GM12878 (cell line): Measurements from ENCODE around the gene PDCD10. TPM values are rescaled to one million over a fixed set of nuclear protein-coding genes. Genes with fewer than 3 reads are reported as not detected.
A peak's percentile ranks its signal among the peaks of the same experiment; 100 is the strongest.

Experiments used
- ATAC-seq: fragments of 200-7000 bp; cut with Tn5 transposase; 3 replicates; pipeline ENCODE4 v1.9.1; 2020; ENCODE audit warnings: mild to moderate bottlenecking, moderate library complexity
- BruUV-seq: library from RNA; stranded (reverse); fragments of 400-500 nt; replicated peaks from 2 replicates; lab custom pipeline; 2021; lab: Mats Ljungman, UMichigan
- CTCF ChIA-PET: fragments of 300-600 bp; sonication (Branson Sonifier 250); formaldehyde crosslinking; extraction: SDS; loops from one replicate; lab custom pipeline; 2021; ENCODE audit warnings: inconsistent platforms; lab: Yijun Ruan, JAX
- POLR2A ChIA-PET: fragments of 350-600 bp; formaldehyde crosslinking; extraction: SDS; loops from one replicate; lab custom pipeline; 2021; ENCODE audit warnings: inconsistent platforms; lab: Charles Lee
- RAD21 ChIA-PET: fragments of 300-600 bp; sonication (Branson Sonifier 250); formaldehyde crosslinking; loops from one replicate; lab custom pipeline; 2023; ENCODE audit warnings: antibody characterized with exemption; ENCODE audit not compliant: unreplicated experiment; lab: Charles Lee
- SMC1A ChIA-PET: fragments of 300-600 bp; sonication (Branson Sonifier 250); formaldehyde crosslinking; loops from one replicate; lab custom pipeline; 2023; ENCODE audit not compliant: unreplicated experiment, uncharacterized antibody; lab: Charles Lee
- DNase-seq: peaks from one replicate; pipeline ENCODE4 v3.0.0-alpha.2; 2011; ENCODE audit warnings: low read depth, low spot score
- FAIRE-seq: peaks from 3 replicates; lab custom pipeline; 2011; peaks lifted over from hg19 to GRCh38; lab: Jason Lieb, UNC
- H2AFZ ChIP-seq: 2 replicates; pipeline ENCODE4 v1.6.0; 2011; ENCODE audit warnings: low read depth, low read length, control low read depth; ENCODE audit not compliant: control insufficient read depth
- H3K27ac ChIP-seq: 2 replicates; pipeline ENCODE4 v1.5.1; 2011; ENCODE audit warnings: control low read depth; ENCODE audit not compliant: control insufficient read depth, insufficient read depth
- H3K27me3 ChIP-seq, 2 experiments: replicated peaks in 1 of 2; 2 replicates each; pipeline versions ENCODE4 v1.6.0 to v1.6.1; 2011; ENCODE audit warnings: low read length in 1 of 2; ENCODE audit not compliant: control insufficient read depth in 2 of 2, insufficient read depth in 2 of 2
- H3K36me3 ChIP-seq, 2 experiments: 2 replicates each; pipeline ENCODE4 v1.5.1; 2011; ENCODE audit warnings: low read length in 1 of 2; ENCODE audit not compliant: control insufficient read depth in 2 of 2, insufficient read depth in 2 of 2
- H3K4me1 ChIP-seq: 2 replicates; pipeline ENCODE4 v1.6.1; 2011; ENCODE audit warnings: mild to moderate bottlenecking, low read length, moderate library complexity, mixed read lengths; ENCODE audit not compliant: control insufficient read depth, insufficient read depth
- H3K4me2 ChIP-seq: 2 replicates; pipeline ENCODE4 v1.6.0; 2011; ENCODE audit warnings: control low read depth; ENCODE audit not compliant: control insufficient read depth, insufficient read depth
- H3K4me3 ChIP-seq: fragments of 200-600 bp; sonication (generic); 2 replicates; pipeline ENCODE4 v1.5.1; 2016
- H3K79me2 ChIP-seq: 2 replicates; pipeline ENCODE4 v1.6.0; 2011; ENCODE audit warnings: low read length; ENCODE audit not compliant: control insufficient read depth, insufficient read depth
- H3K9ac ChIP-seq: 2 replicates; pipeline ENCODE4 v1.8.0; 2011; ENCODE audit warnings: low read length, control low read depth, mixed read lengths; ENCODE audit not compliant: control insufficient read depth, insufficient read depth
- H3K9me3 ChIP-seq: replicated peaks from 3 replicates; pipeline ENCODE4 v1.5.1; 2011; ENCODE audit warnings: mild to moderate bottlenecking, low read length; ENCODE audit not compliant: control insufficient read depth, insufficient read depth
- H4K20me1 ChIP-seq: 2 replicates; pipeline ENCODE4 v1.6.0; 2011; ENCODE audit not compliant: control insufficient read depth, insufficient read depth
- IKZF1 ChIP-seq: fragments of 450-650 bp; conservative IDR thresholded peaks from 2 replicates; pipeline ENCODE4 v1.6.1; 2017; ENCODE audit warnings: antibody characterized with exemption, mild to moderate bottlenecking
- IKZF2 ChIP-seq, 2 experiments: fragments of 450-650 bp; IDR thresholded peaks; 2 replicates each; pipeline ENCODE4 v1.6.1; 2017; ENCODE audit warnings: mild to moderate bottlenecking in 2 of 2, moderate library complexity in 2 of 2
- POU2F2 ChIP-seq: IDR thresholded peaks from 3 replicates; pipeline ENCODE4 v1.6.1; 2011; ENCODE audit warnings: low read depth, mild to moderate bottlenecking, low read length, borderline replicate concordance
- RAD51 ChIP-seq: fragments of 450-650 bp; IDR thresholded peaks from 2 replicates; pipeline ENCODE4 v1.6.1; 2016; ENCODE audit warnings: moderate library complexity, mild to moderate bottlenecking, inconsistent platforms
- SP1 ChIP-seq: IDR thresholded peaks from one replicate; pipeline ENCODE4 v1.6.1; 2011; ENCODE audit warnings: low read depth, low read length
- SPI1 ChIP-seq: IDR thresholded peaks from 2 replicates; pipeline ENCODE4 v1.6.1; 2011; ENCODE audit warnings: low read depth, mild to moderate bottlenecking, low read length, moderate library complexity, borderline replicate concordance; ENCODE audit not compliant: insufficient read depth
- SREBF1 ChIP-seq: IDR thresholded peaks from 2 replicates; pipeline ENCODE4 v1.6.1; 2012; ENCODE audit warnings: mild to moderate bottlenecking, low read length
- TCF3 ChIP-seq: IDR thresholded peaks from 2 replicates; pipeline ENCODE4 v1.6.1; 2012; ENCODE audit warnings: low read depth, mild to moderate bottlenecking, low read length, borderline replicate concordance; ENCODE audit not compliant: insufficient read depth
- ZBED1 ChIP-seq: IDR thresholded peaks from 2 replicates; pipeline ENCODE4 v1.6.1; 2016; ENCODE audit warnings: borderline replicate concordance
- in situ Hi-C: fragments of 300-500 bp; cut with MboI; formaldehyde crosslinking; loops from 9 replicates; pipeline ENCODE4 v1.14.3; 2018; ENCODE audit warnings: mixed read lengths
- intact Hi-C: fragments of 100-400 bp; cut with micrococcal nuclease; formaldehyde crosslinking; loops from one replicate; pipeline ENCODE4 v1.14.2; 2022; ENCODE audit not compliant: unreplicated experiment
- polyA plus RNA-seq, 11 experiments: library from polyadenylated mRNA; depleted of rRNA in 4 of 11; unstranded in 6 of 11; stranded (reverse) in 5 of 11; fragments of >200 nt; fragmentation: Nextera tagmentation in 4 of 11; fragmentation: Illumina TruSeq in 1 of 11; extraction: Ambion mirVana in 4 of 11; extraction: Trizol in 1 of 11; gene quantifications; 1 replicate in 1 of 11; 2 replicates in 10 of 11; pipeline versions ENCODE4 v1.2.1 to v1.2.3, GENCODE V29; 2011 to 2016; ENCODE audit warnings: inconsistent platforms in 2 of 11, missing spikeins in 2 of 11, low read depth in 1 of 11
- total RNA-seq, 4 experiments: library from RNA; depleted of rRNA in 3 of 4; stranded (reverse); fragments of >200 nt in 3 of 4; fragmentation: Illumina TruSeq in 1 of 4; extraction: Trizol in 1 of 4; gene quantifications; 2 replicates each; pipeline versions ENCODE4 v1.2.1 to v1.2.3, GENCODE V29; 2013 to 2021
- TF ChIP-seq, protein P1 (sequence below): fragments of 450-650 bp; IDR thresholded peaks from 2 replicates; pipeline ENCODE4 v1.6.1; 2017; ENCODE audit warnings: mild to moderate bottlenecking, moderate library complexity
- TF ChIP-seq, protein P2 (sequence below): fragments of 450-650 bp; IDR thresholded peaks from 2 replicates; pipeline ENCODE4 v1.6.1; 2017; ENCODE audit warnings: mild to moderate bottlenecking
- TF ChIP-seq, protein P3 (sequence below): fragments of 450-650 bp; IDR thresholded peaks from 2 replicates; pipeline ENCODE4 v1.6.1; 2017; ENCODE audit warnings: low read depth, mild to moderate bottlenecking, moderate library complexity

The PDCD10 gene
- total and polyA plus RNA-seq, 10 of the 15 experiments (the other 5 are each of a cell fraction or from before 2014, with no cell fraction given), result 64.1 to 247 (median 125) TPM

GRCh38 chr3:167761302-167761701 is 26.6 kb upstream of the PDCD10 start (continued):
- TF ChIP-seq, protein P1, sequence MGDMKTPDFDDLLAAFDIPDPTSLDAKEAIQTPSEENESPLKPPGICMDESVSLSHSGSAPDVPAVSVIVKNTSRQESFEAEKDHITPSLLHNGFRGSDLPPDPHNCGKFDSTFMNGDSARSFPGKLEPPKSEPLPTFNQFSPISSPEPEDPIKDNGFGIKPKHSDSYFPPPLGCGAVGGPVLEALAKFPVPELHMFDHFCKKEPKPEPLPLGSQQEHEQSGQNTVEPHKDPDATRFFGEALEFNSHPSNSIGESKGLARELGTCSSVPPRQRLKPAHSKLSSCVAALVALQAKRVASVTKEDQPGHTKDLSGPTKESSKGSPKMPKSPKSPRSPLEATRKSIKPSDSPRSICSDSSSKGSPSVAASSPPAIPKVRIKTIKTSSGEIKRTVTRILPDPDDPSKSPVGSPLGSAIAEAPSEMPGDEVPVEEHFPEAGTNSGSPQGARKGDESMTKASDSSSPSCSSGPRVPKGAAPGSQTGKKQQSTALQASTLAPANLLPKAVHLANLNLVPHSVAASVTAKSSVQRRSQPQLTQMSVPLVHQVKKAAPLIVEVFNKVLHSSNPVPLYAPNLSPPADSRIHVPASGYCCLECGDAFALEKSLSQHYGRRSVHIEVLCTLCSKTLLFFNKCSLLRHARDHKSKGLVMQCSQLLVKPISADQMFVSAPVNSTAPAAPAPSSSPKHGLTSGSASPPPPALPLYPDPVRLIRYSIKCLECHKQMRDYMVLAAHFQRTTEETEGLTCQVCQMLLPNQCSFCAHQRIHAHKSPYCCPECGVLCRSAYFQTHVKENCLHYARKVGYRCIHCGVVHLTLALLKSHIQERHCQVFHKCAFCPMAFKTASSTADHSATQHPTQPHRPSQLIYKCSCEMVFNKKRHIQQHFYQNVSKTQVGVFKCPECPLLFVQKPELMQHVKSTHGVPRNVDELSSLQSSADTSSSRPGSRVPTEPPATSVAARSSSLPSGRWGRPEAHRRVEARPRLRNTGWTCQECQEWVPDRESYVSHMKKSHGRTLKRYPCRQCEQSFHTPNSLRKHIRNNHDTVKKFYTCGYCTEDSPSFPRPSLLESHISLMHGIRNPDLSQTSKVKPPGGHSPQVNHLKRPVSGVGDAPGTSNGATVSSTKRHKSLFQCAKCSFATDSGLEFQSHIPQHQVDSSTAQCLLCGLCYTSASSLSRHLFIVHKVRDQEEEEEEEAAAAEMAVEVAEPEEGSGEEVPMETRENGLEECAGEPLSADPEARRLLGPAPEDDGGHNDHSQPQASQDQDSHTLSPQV, result no peak
- no peak for TF ChIP-seq ZBED1

DNA sequence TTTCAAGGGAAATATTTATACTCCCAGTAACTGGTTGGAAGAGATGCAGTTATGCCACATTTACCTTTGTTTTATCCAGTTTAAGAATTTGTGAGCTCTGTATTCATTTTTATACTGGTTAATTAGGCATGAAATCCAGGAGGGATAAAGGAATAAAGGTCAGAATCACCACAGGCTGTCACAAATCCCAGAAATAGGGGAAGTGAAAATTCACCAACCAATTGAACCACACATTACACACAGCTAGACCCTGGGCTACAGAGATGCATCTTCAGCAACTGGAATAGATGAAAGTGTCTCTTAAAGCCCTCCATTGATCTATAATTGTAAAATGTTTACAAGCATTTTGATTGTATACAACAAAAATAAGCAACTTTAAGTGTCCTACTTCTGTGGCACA is 19.4 kb upstream of the PDCD10 start:
- no TSS peak for BruUV-seq
- ChIA-PET SMC1A (interaction anchor here (0.7 to 3.1 kb wide), 6 partner anchors 11 to 63 kb away, joined by 3 to 19 read pairs (median 4); partner anchors contain the start of gene SERPINI1), RAD21 (no interaction called here), POLR2A (interaction anchor here (1.3 kb wide), 1 partner anchor 19 kb away, joined by 5 read pairs; the partner anchor contains the start of gene SERPINI1), CTCF (interaction anchor here (0.5 to 1.6 kb wide), 2 partner anchors 8 to 13 kb away, joined by 4 to 7 read pairs; no protein-coding TSS in a partner anchor)
- ATAC-seq, result peak; percentile 42
- Histone ChIP-seq H3K4me2 (no peak overlapping the region), H3K27ac (no peak overlapping the region), H3K9me3 (no peaks in the 10 kb centered on the region), H4K20me1 (no peaks in the 10 kb centered on the region), H3K36me3 (no peaks in the 10 kb centered on the region), H3K4me1 (peaks cover 23% of the 10 kb centered on the region), H3K79me2 (no peaks in the 10 kb centered on the region), H2AFZ (no peak overlapping the region), H3K9ac (no peak overlapping the region), H3K4me3 (no peak overlapping the region), H3K27me3 (no peaks in the 10 kb centered on the region)
- no peak for DNase-seq
- no peak for FAIRE-seq
- intact Hi-C loops (no loop called here), in situ Hi-C loops (no loop called here)
- TF ChIP-seq, protein P2, sequence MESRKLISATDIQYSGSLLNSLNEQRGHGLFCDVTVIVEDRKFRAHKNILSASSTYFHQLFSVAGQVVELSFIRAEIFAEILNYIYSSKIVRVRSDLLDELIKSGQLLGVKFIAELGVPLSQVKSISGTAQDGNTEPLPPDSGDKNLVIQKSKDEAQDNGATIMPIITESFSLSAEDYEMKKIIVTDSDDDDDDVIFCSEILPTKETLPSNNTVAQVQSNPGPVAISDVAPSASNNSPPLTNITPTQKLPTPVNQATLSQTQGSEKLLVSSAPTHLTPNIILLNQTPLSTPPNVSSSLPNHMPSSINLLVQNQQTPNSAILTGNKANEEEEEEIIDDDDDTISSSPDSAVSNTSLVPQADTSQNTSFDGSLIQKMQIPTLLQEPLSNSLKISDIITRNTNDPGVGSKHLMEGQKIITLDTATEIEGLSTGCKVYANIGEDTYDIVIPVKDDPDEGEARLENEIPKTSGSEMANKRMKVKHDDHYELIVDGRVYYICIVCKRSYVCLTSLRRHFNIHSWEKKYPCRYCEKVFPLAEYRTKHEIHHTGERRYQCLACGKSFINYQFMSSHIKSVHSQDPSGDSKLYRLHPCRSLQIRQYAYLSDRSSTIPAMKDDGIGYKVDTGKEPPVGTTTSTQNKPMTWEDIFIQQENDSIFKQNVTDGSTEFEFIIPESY, result no peak
- TF ChIP-seq TCF3 (no peak), SP1 (no peak), IKZF1 (0 out of 2 replicates have a peak, but pooled peaks have one; percentile 52), POU2F2 (no peak), SREBF1 (no peak), SPI1 (peak; percentile 84), IKZF2 (IDR thresholded peaks at IDR 0.05) (peak; percentile 78 to 79), RAD51 (no peak)
- TF ChIP-seq, protein P3, sequence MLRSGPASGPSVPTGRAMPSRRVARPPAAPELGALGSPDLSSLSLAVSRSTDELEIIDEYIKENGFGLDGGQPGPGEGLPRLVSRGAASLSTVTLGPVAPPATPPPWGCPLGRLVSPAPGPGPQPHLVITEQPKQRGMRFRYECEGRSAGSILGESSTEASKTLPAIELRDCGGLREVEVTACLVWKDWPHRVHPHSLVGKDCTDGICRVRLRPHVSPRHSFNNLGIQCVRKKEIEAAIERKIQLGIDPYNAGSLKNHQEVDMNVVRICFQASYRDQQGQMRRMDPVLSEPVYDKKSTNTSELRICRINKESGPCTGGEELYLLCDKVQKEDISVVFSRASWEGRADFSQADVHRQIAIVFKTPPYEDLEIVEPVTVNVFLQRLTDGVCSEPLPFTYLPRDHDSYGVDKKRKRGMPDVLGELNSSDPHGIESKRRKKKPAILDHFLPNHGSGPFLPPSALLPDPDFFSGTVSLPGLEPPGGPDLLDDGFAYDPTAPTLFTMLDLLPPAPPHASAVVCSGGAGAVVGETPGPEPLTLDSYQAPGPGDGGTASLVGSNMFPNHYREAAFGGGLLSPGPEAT, result peak; percentile 50; the same call in 1 of the 2 replicates
